ENCODE data around the gene TCF23. TPM values are rescaled to one million over a fixed set of nuclear protein-coding genes. Genes with fewer than 3 reads are reported as not detected.

The TCF23 gene
- total and polyA plus RNA-seq, 4 donors: 0.01 to 0.18 (median 0.04) TPM; not detected in 1

DNA sequence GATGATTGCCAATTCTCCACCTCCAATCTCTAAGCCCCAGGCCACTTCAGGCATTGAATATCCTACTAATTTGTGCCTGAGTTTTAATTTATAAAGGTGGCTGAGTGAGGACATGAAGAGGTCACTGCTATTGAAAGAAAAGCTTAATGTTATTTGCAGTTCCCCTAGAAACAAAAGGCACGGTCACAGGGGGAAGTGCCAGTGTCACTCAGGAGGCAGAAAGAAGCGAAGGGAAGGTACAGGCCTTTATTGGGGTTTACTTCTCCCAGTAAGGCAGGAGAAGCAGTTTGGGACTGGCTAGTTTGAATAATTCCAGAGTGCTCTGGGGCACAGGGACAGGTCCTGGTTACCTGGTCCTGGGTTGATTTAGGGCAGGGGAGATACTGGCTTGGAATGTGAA lies 26.9 kb upstream of the TCF23 start:
- Histone ChIP-seq H3K4me1 (ENCODE audit: control insufficient read depth in 5 of 5, insufficient read depth in 5 of 5, low read length in 5 of 5) (peaks cover 0 to 16% (median 4%) of the 10 kb centered on the region in 5 donors), H3K9ac (ENCODE audit: insufficient read depth in 1 of 2, low read length in 2 of 2) (no peak overlapping the region), H3K4me3 (no peak overlapping the region), H3K36me3 (ENCODE audit: control insufficient read depth in 4 of 4, insufficient read depth in 4 of 4, low read length in 4 of 4) (no peaks in the 10 kb centered on the region), H3K27ac (ENCODE audit: low read depth in 1 of 2, low read length in 1 of 2) (no peak overlapping the region), H3K9me3 (ENCODE audit: control insufficient read depth in 4 of 4, insufficient read depth in 3 of 4, low read length in 3 of 4) (peaks cover 0 to 2% (median 0%) of the 10 kb centered on the region in 4 donors), H3K27me3 (ENCODE audit: control insufficient read depth in 3 of 3, insufficient read depth in 3 of 3, low read length in 2 of 3) (peaks cover 0 to 37% (median 34%) of the 10 kb centered on the region in 3 donors)
- DNase-seq (no peak), ATAC-seq (ENCODE audit: insufficient read depth, low FRiP score) (no peak)
- TF ChIP-seq, protein P1, sequence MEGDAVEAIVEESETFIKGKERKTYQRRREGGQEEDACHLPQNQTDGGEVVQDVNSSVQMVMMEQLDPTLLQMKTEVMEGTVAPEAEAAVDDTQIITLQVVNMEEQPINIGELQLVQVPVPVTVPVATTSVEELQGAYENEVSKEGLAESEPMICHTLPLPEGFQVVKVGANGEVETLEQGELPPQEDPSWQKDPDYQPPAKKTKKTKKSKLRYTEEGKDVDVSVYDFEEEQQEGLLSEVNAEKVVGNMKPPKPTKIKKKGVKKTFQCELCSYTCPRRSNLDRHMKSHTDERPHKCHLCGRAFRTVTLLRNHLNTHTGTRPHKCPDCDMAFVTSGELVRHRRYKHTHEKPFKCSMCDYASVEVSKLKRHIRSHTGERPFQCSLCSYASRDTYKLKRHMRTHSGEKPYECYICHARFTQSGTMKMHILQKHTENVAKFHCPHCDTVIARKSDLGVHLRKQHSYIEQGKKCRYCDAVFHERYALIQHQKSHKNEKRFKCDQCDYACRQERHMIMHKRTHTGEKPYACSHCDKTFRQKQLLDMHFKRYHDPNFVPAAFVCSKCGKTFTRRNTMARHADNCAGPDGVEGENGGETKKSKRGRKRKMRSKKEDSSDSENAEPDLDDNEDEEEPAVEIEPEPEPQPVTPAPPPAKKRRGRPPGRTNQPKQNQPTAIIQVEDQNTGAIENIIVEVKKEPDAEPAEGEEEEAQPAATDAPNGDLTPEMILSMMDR (IDR thresholded peaks at IDR 0.05; ENCODE audit: control extremely low read depth, extremely low read depth): no peak
- WGBS, 2 donors: 57 to 75% methylated on average over 2 of the region's 2 CpGs

- TF ChIP-seq, protein P1 (IDR thresholded peaks at IDR 0.05; ENCODE audit: control extremely low read depth, extremely low read depth): no peak
- H3K9me3 ChIP-seq (ENCODE audit: control insufficient read depth in 4 of 4, insufficient read depth in 3 of 4, low read length in 3 of 4): peaks cover 0 to 2% (median 0%) of the 10 kb centered on the region in 4 donors
- no peak overlapping the region for H3K27ac ChIP-seq (ENCODE audit: low read depth in 1 of 2, low read length in 1 of 2)
- no peak overlapping the region for H3K9ac ChIP-seq (ENCODE audit: insufficient read depth in 1 of 2, low read length in 2 of 2)
- DNase-seq: no peak
- peaks cover 0 to 30% (median 26%) of the 10 kb centered on the region in 3 donors for H3K27me3 ChIP-seq (ENCODE audit: control insufficient read depth in 3 of 3, insufficient read depth in 3 of 3, low read length in 2 of 3)
- no peak for ATAC-seq (ENCODE audit: insufficient read depth, low FRiP score)
- WGBS, 2 donors: 91 to 92% methylated on average over 7 of the region's 7 CpGs
- H3K4me1 ChIP-seq (ENCODE audit: control insufficient read depth in 5 of 5, insufficient read depth in 5 of 5, low read length in 5 of 5): peaks cover 0 to 16% (median 4%) of the 10 kb centered on the region in 5 donors
- no peaks in the 10 kb centered on the region for H3K36me3 ChIP-seq (ENCODE audit: control insufficient read depth in 4 of 4, insufficient read depth in 4 of 4, low read length in 4 of 4)
- no peak overlapping the region for H3K4me3 ChIP-seq
Measured at GRCh38 chr2:27122791-27123190, 26.0 kb upstream of the TCF23 start.

DNA sequence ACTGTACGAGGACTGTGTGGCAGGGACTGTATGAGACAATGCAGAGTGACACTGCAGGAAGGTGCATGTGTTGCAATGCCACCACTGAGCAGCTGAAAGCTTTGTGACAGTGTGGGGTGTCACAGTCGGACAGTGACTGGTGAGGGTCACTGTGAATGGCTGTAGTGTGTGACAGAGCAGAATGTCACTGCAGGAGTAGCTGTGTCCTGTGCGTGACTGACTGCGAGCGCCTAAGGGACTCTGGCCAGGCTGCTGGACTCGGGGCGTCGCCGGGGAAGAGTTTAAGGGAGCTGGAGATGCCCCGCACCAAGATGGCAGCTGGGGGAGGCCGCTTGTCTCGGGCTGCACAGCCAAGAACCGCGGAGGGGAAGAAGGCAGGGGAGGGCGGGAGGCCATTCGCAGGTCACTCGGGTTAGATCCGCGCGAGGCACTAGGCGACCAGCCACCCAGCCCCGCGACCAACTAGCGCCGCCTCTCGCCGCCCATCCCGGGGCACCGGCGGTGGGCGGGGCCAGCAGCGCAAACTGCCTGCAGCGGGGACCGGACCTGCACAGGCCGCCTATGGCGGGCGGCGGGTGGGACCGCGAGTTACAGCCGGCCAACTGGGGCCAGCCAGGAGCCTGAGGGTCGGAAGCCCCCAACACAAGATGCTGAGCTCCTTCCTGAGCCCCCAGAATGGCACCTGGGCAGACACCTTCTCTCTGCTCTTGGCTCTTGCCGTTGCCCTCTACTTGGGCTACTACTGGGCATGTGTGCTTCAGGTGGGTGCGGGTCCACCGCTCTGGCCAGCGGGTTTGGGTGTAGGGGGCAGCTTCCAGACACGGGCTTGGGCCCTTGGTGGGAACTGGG lies 25.3 kb upstream of the TCF23 start, which contains the start of gene ABHD1:
TSS of gene ABHD1 (plus strand) at position 514 of the 849 bp plus-strand sequence. CDS start at position 648, 134 bp downstream.
- WGBS, 2 donors: 6 to 9% methylated on average over 31 to 47 of the region's 47 CpGs
- Histone ChIP-seq H3K4me3 (peak within 1 kb of the TSS; percentile 52), H3K27me3 (ENCODE audit: control insufficient read depth in 3 of 3, insufficient read depth in 3 of 3, low read length in 2 of 3) (peaks cover 0 to 22% (median 19%) of the 10 kb centered on the region in 3 donors), H3K9me3 (ENCODE audit: control insufficient read depth in 4 of 4, insufficient read depth in 3 of 4, low read length in 3 of 4) (peaks cover 0 to 2% (median 0%) of the 10 kb centered on the region in 4 donors), H3K27ac (ENCODE audit: low read depth in 1 of 2, low read length in 1 of 2) (peak within 1 kb of the TSS; percentile 41 to 71), H3K9ac (ENCODE audit: insufficient read depth in 1 of 2, low read length in 2 of 2) (no peak within 1 kb of the TSS), H3K4me1 (ENCODE audit: control insufficient read depth in 5 of 5, insufficient read depth in 5 of 5, low read length in 5 of 5) (peaks cover 0 to 13% (median 4%) of the 10 kb centered on the region in 5 donors), H3K36me3 (ENCODE audit: control insufficient read depth in 4 of 4, insufficient read depth in 4 of 4, low read length in 4 of 4) (no peaks in the 10 kb centered on the region)
- TF ChIP-seq, protein P1 (IDR thresholded peaks at IDR 0.05; ENCODE audit: control extremely low read depth, extremely low read depth): no peak
- peak; percentile 77 for ATAC-seq (ENCODE audit: insufficient read depth, low FRiP score)
- DNase-seq: peak; percentile 7 to 50 (median 27)
